IMR-90 (cell line): ENCODE measurements around the gene SH3RF3. TPM values are rescaled to one million over a fixed set of nuclear protein-coding genes. Genes with fewer than 3 reads are reported as not detected.

ENCODE experiments used
- ATAC-seq: fragments of 200-7000 bp; cut with Tn5 transposase; 2 replicates; pipeline ENCODE4 v1.9.1; 2020; ENCODE audit warnings: low read depth, mild to moderate bottlenecking, moderate library complexity
- BruUV-seq: library from RNA; stranded (reverse); fragments of 400-500 nt; replicated peaks from 2 replicates; lab custom pipeline; 2021; lab: Mats Ljungman, UMichigan
- CTCF ChIA-PET: fragments of 300-600 bp; formaldehyde crosslinking; extraction: SDS; loops from one replicate; lab custom pipeline; 2021; ENCODE audit warnings: antibody characterized with exemption; lab: Yijun Ruan, JAX
- POLR2A ChIA-PET: fragments of 300-600 bp; sonication (Branson Sonifier 250); formaldehyde crosslinking; loops from one replicate; lab custom pipeline; 2022; ENCODE audit warnings: antibody characterized with exemption; ENCODE audit not compliant: unreplicated experiment; lab: Charles Lee
- DNase-seq: peaks from one replicate; pipeline ENCODE4 v3.0.0; 2013
- H2AFZ ChIP-seq: replicated peaks from 2 replicates; pipeline ENCODE3; 2013; ENCODE audit warnings: low read length, mild to moderate bottlenecking; ENCODE audit not compliant: poor library complexity
- H2AK5ac ChIP-seq: 2 replicates; pipeline ENCODE4 v1.6.1; 2013; ENCODE audit warnings: low read depth, low read length, inconsistent platforms
- H2AK9ac ChIP-seq: replicated peaks from 2 replicates; pipeline ENCODE3; 2013; ENCODE audit warnings: mild to moderate bottlenecking, low read depth, low read length, moderate library complexity; ENCODE audit not compliant: poor library complexity
- H2BK120ac ChIP-seq: 2 replicates; pipeline ENCODE4 v1.6.1; 2013; ENCODE audit warnings: low read depth, low read length, inconsistent platforms
- H2BK15ac ChIP-seq: 3 replicates; pipeline ENCODE4 v1.6.1; 2013; ENCODE audit warnings: low read depth, low read length, inconsistent platforms
- H2BK20ac ChIP-seq: 2 replicates; pipeline ENCODE4 v1.6.1; 2013; ENCODE audit warnings: low read depth, mild to moderate bottlenecking, inconsistent platforms, low read length, moderate library complexity
- H2BK5ac ChIP-seq: 2 replicates; pipeline ENCODE4 v1.6.1; 2013; ENCODE audit warnings: mild to moderate bottlenecking, low read depth, low read length, inconsistent platforms; ENCODE audit not compliant: poor library complexity, severe bottlenecking
- H3K14ac ChIP-seq: replicated peaks from 2 replicates; pipeline ENCODE4 v1.6.1; 2013; ENCODE audit warnings: low read depth, low read length, inconsistent platforms
- H3K18ac ChIP-seq: 2 replicates; pipeline ENCODE4 v1.6.1; 2013; ENCODE audit warnings: low read depth, low read length, control low read depth
- H3K23ac ChIP-seq: 2 replicates; pipeline ENCODE4 v1.6.1; 2013; ENCODE audit warnings: low read depth, low read length, inconsistent platforms
- H3K27ac ChIP-seq: 2 replicates; pipeline ENCODE4 v1.5.1; 2013; ENCODE audit warnings: mild to moderate bottlenecking, control low read depth, low read length; ENCODE audit not compliant: insufficient read depth
- H3K27me3 ChIP-seq: 2 replicates; pipeline ENCODE4 v1.6.1; 2013; ENCODE audit warnings: low read length; ENCODE audit not compliant: control insufficient read depth, insufficient read depth
- H3K36me3 ChIP-seq: 2 replicates; pipeline ENCODE4 v1.6.1; 2013; ENCODE audit warnings: low read length, mixed read lengths; ENCODE audit not compliant: control insufficient read depth, insufficient read depth
- H3K4ac ChIP-seq: 2 replicates; pipeline ENCODE4 v1.6.1; 2013; ENCODE audit warnings: low read depth, low read length, inconsistent platforms
- H3K4me1 ChIP-seq: 2 replicates; pipeline ENCODE4 v1.6.1; 2013; ENCODE audit warnings: low read length, mixed read lengths; ENCODE audit not compliant: control insufficient read depth, insufficient read depth
- H3K4me2 ChIP-seq: 2 replicates; pipeline ENCODE4 v1.6.1; 2013; ENCODE audit warnings: low read depth, mild to moderate bottlenecking, control low read depth, low read length, moderate library complexity
- H3K4me3 ChIP-seq: 2 replicates; pipeline ENCODE4 v1.5.1; 2013; ENCODE audit warnings: low read depth, mild to moderate bottlenecking, control low read depth, low read length, moderate library complexity; ENCODE audit not compliant: insufficient read depth
- H3K56ac ChIP-seq: 2 replicates; pipeline ENCODE4 v1.6.1; 2013; ENCODE audit warnings: low read length, inconsistent platforms; ENCODE audit not compliant: insufficient read depth; ENCODE audit errors: extremely low read depth
- H3K79me1 ChIP-seq, 2 experiments: 2 replicates each; pipeline ENCODE4 v1.6.1; 2013; ENCODE audit warnings: low read length in 2 of 2, inconsistent platforms in 1 of 2, low read depth in 1 of 2
- H3K9ac ChIP-seq: 2 replicates; pipeline ENCODE4 v1.6.1; 2013; ENCODE audit warnings: low read depth, low read length, control low read depth
- H3K9me1 ChIP-seq: 2 replicates; pipeline ENCODE4 v1.6.1; 2013; ENCODE audit warnings: low read length, inconsistent platforms; ENCODE audit not compliant: insufficient read depth
- H3K9me3 ChIP-seq: 2 replicates; pipeline ENCODE4 v1.6.1; 2013; ENCODE audit warnings: low read length; ENCODE audit not compliant: control insufficient read depth, insufficient read depth
- H4K20me1 ChIP-seq: 2 replicates; pipeline ENCODE4 v1.6.1; 2013; ENCODE audit warnings: low read length, inconsistent platforms; ENCODE audit not compliant: insufficient read depth
- H4K5ac ChIP-seq: 2 replicates; pipeline ENCODE4 v1.6.1; 2013; ENCODE audit warnings: mild to moderate bottlenecking, low read depth, low read length, control low read depth
- H4K8ac ChIP-seq, 2 experiments: 2 replicates each; pipeline ENCODE4 v1.6.1; 2013; ENCODE audit warnings: low read depth in 2 of 2, low read length in 2 of 2, control low read depth in 1 of 2, inconsistent platforms in 1 of 2
- H4K91ac ChIP-seq: 2 replicates; pipeline ENCODE4 v1.6.1; 2013; ENCODE audit warnings: low read depth, low read length, inconsistent platforms; ENCODE audit not compliant: insufficient read depth
- CEBPB ChIP-seq: IDR thresholded peaks from 2 replicates; pipeline ENCODE4 v1.6.1; 2012; ENCODE audit warnings: low read depth, low read length, improper control_type of control experiment
- CTCF ChIP-seq: conservative IDR thresholded peaks from 2 replicates; pipeline ENCODE4 v1.5.1; 2012; ENCODE audit warnings: mild to moderate bottlenecking, low read depth, low read length, improper control_type of control experiment
- RAD21 ChIP-seq: IDR thresholded peaks from 2 replicates; pipeline ENCODE4 v1.6.1; 2012; ENCODE audit warnings: low read length, improper control_type of control experiment
- WGBS, 2 experiments: methylation state at CpG; one replicate each; pipeline versions ENCODE4 v1.1.5 to v1.1.7; 2013; ENCODE audit warnings: missing lambda C conversion rate in 2 of 2; ENCODE audit not compliant: insufficient read length in 1 of 2; ENCODE audit errors: extremely low coverage in 2 of 2; 5-methylcytosine and 5-hydroxymethylcytosine counted together
- dilution Hi-C: fragments of 300-500 bp; cut with HindIII; formaldehyde crosslinking; loops from one replicate; pipeline ENCODE4 v1.14.3; 2018; ENCODE audit warnings: low sequenced_read_pairs; ENCODE audit not compliant: unreplicated experiment
- in situ Hi-C: fragments of 300-500 bp; cut with MboI; formaldehyde crosslinking; loops from 3 replicates; pipeline ENCODE4 v1.14.3; 2019; ENCODE audit warnings: low sequenced_read_pairs, inconsistent platforms, mixed read lengths
- intact Hi-C: fragments of 100-400 bp; cut with micrococcal nuclease; formaldehyde crosslinking; loops from 2 replicates; pipeline ENCODE4 v1.10.0; 2022
- polyA plus RNA-seq, 3 experiments: library from polyadenylated mRNA; depleted of rRNA; stranded (reverse); fragments of >200 nt; gene quantifications; 2 replicates each; pipeline ENCODE4 v1.2.3, GENCODE V29; 2012; ENCODE audit warnings: low replicate concordance in 1 of 3
- total RNA-seq: library from RNA; depleted of rRNA; stranded (reverse); fragments of >200 nt; gene quantifications from 2 replicates; pipeline ENCODE4 v1.2.3, GENCODE V29; 2012

The SH3RF3 gene
- total and polyA plus RNA-seq, 2 of the 4 experiments (the other 2 are of a cell fraction) = 3.4 to 5.3 TPM

GRCh38 chr2:109457794-109458193, 328.8 kb downstream of the SH3RF3 start:
- intact Hi-C loops = no loop called here
- CTCF ChIA-PET = no interaction called here

More at GRCh38 chr2:109457794-109458193, 328.8 kb downstream of the SH3RF3 start:
- Histone ChIP-seq H3K9me3 (no peaks in the 10 kb centered on the region), H3K4me1 (no peaks in the 10 kb centered on the region), H3K4me3 (no peak overlapping the region), H2BK120ac (no peak overlapping the region), H3K36me3 (peaks cover 36% of the 10 kb centered on the region), H3K9ac (no peak overlapping the region), H4K8ac (no peak overlapping the region), H3K56ac (no peak overlapping the region), H3K4ac (no peak overlapping the region), H2AK9ac (no peak overlapping the region), H3K4me2 (no peak overlapping the region), H3K27me3 (no peaks in the 10 kb centered on the region), H3K79me1 (peaks cover 5 to 24% of the 10 kb centered on the region in 2 experiments; a peak in 3 of 4 replicates), H2BK15ac (no peak overlapping the region), H2AFZ (no peak overlapping the region), H4K5ac (no peak overlapping the region), H3K18ac (no peak overlapping the region), H3K9me1 (peaks cover 18% of the 10 kb centered on the region), H4K20me1 (peaks cover 4% of the 10 kb centered on the region; the same call in 1 of the 2 replicates), H2AK5ac (no peak overlapping the region), H3K14ac (no peak overlapping the region), H3K23ac (no peak overlapping the region; the same call in 1 of the 2 replicates), H2BK5ac (no peak overlapping the region), H4K91ac (no peak overlapping the region), H3K27ac (no peak overlapping the region), H2BK20ac (no peak overlapping the region)
- POLR2A ChIA-PET = no interaction called here
- WGBS, 2 experiments = 86% methylated on average over 1 of the region's 7 CpGs; no CpG with 5 or more reads in 1 of the 2 experiments
- DNase-seq = no peak
- no TSS peak for BruUV-seq
- ATAC-seq = no peak
- dilution Hi-C loops (no loop called here), in situ Hi-C loops (no loop called here)
- TF ChIP-seq CTCF (0 out of 2 replicates have a peak, but pooled peaks have one; percentile 6), CEBPB (no peak), RAD21 (no peak)
